SK-N-SH (cell line): ENCODE measurements around the gene TMEM213. TPM values are rescaled to one million over a fixed set of nuclear protein-coding genes. Genes with fewer than 3 reads are reported as not detected.

ENCODE experiments used
- CTCF ChIA-PET: fragments of 300-600, 350-600 bp; formaldehyde crosslinking; extraction: SDS; loops from one replicate; lab custom pipeline; 2021; lab: Yijun Ruan, JAX
- POLR2A ChIA-PET: fragments of 350-600 bp; sonication (Branson Sonifier 250); formaldehyde crosslinking; extraction: SDS; loops from one replicate; lab custom pipeline; 2020; ENCODE audit warnings: antibody characterized with exemption, inconsistent platforms; lab: Yijun Ruan, JAX
- DNase-seq: peaks from one replicate; pipeline ENCODE4 v3.0.0; 2012
- H2AFZ ChIP-seq: fragments of 200-600 bp; sonication (generic); 2 replicates; pipeline ENCODE4 v1.8.1; 2016; ENCODE audit warnings: antibody characterized with exemption, mild to moderate bottlenecking, low read depth
- H3F3A ChIP-seq: fragments of 200-600 bp; sonication (generic); replicated peaks from 2 replicates; pipeline ENCODE3; 2016; ENCODE audit warnings: antibody characterized with exemption, mild to moderate bottlenecking; ENCODE audit not compliant: insufficient read depth
- H3K27ac ChIP-seq, 2 experiments: fragments of 200-500 bp in 1 of 2; fragments of 200-600 bp in 1 of 2; sonication (Bioruptor generic) in 1 of 2; sonication (generic), shearing (Covaris generic) in 1 of 2; 2 replicates each; pipeline versions ENCODE4 v1.5.1 to v1.6.1; 2014 to 2016; ENCODE audit warnings: low read depth in 2 of 2, inconsistent platforms in 1 of 2, low read length in 1 of 2, mild to moderate bottlenecking in 1 of 2, mixed read lengths in 1 of 2
- H3K27me3 ChIP-seq: fragments of 200-600 bp; sonication (generic), shearing (Covaris generic); 2 replicates; pipeline ENCODE4 v1.6.1; 2016; ENCODE audit warnings: mixed run types; ENCODE audit not compliant: insufficient read depth
- H3K36me3 ChIP-seq, 2 experiments: fragments of 200-500 bp in 1 of 2; fragments of 200-600 bp in 1 of 2; sonication (Bioruptor generic) in 1 of 2; sonication (generic) in 1 of 2; replicated peaks in 1 of 2; 2 replicates each; pipeline versions ENCODE3 to v1.5.1; 2014 to 2016; ENCODE audit warnings: low read length in 1 of 2, mild to moderate bottlenecking in 1 of 2; ENCODE audit not compliant: insufficient read depth in 2 of 2, control insufficient read depth in 1 of 2
- H3K4me1 ChIP-seq, 2 experiments: fragments of 200-500 bp in 1 of 2; fragments of 200-600 bp in 1 of 2; sonication (Bioruptor generic) in 1 of 2; sonication (generic), shearing (Covaris generic) in 1 of 2; 2 replicates each; pipeline versions ENCODE4 v1.5.1 to v1.6.1; 2014 to 2016; ENCODE audit warnings: low read depth in 1 of 2, low read length in 1 of 2, mixed run types in 1 of 2; ENCODE audit not compliant: insufficient read depth in 2 of 2, control insufficient read depth in 1 of 2
- H3K4me2 ChIP-seq: fragments of 200-600 bp; sonication (generic), shearing (Covaris generic); 2 replicates; pipeline ENCODE4 v1.6.1; 2017; ENCODE audit warnings: mixed run types
- H3K4me3 ChIP-seq, 2 experiments: fragments of 200-500 bp in 1 of 2; fragments of 200-600 bp in 1 of 2; sonication (Bioruptor generic) in 1 of 2; sonication (generic), shearing (Covaris generic) in 1 of 2; 2 replicates each; pipeline versions ENCODE4 v1.5.1 to v1.8.1; 2014 to 2016; ENCODE audit warnings: low read depth in 2 of 2, inconsistent platforms in 1 of 2, low read length in 1 of 2, mild to moderate bottlenecking in 1 of 2, mixed read lengths in 1 of 2, moderate library complexity in 1 of 2
- H3K79me2 ChIP-seq: fragments of 200-600 bp; sonication (generic); 2 replicates; pipeline ENCODE4 v1.8.1; 2017; ENCODE audit warnings: mild to moderate bottlenecking; ENCODE audit not compliant: insufficient read depth
- H3K9ac ChIP-seq: fragments of 200-600 bp; sonication (generic); 2 replicates; pipeline ENCODE4 v1.6.1; 2017; ENCODE audit warnings: mixed run types
- H3K9me2 ChIP-seq: fragments of 200-600 bp; sonication (generic); 2 replicates; pipeline ENCODE4 v1.6.1; 2017; ENCODE audit warnings: mixed run types
- H3K9me3 ChIP-seq: fragments of 200-600 bp; sonication (generic); 2 replicates; pipeline ENCODE4 v1.6.1; 2017; ENCODE audit warnings: mixed run types, mild to moderate bottlenecking, moderate library complexity
- H4K20me1 ChIP-seq: fragments of 200-600 bp; sonication (generic); 2 replicates; pipeline ENCODE4 v1.6.1; 2017; ENCODE audit warnings: mild to moderate bottlenecking, mixed run types; ENCODE audit not compliant: insufficient read depth
- CHD2 ChIP-seq: fragments of 150-350 bp; IDR thresholded peaks from 2 replicates; pipeline ENCODE4 v1.6.1; 2018; ENCODE audit warnings: low read length; ENCODE audit not compliant: partially characterized antibody
- ELF1 ChIP-seq: IDR thresholded peaks from 2 replicates; pipeline ENCODE4 v1.4.0; 2012
- EP300 ChIP-seq, 2 experiments: IDR thresholded peaks; 2 replicates each; pipeline versions ENCODE4 v1.4.0 to v1.6.1; 2012; ENCODE audit warnings: borderline replicate concordance in 1 of 2, low read depth in 1 of 2, low read length in 1 of 2
- EZH2phosphoT487 ChIP-seq: fragments of 200-600 bp; sonication (generic); IDR thresholded peaks from 2 replicates; pipeline ENCODE4 v1.6.1; 2017; ENCODE audit warnings: low read depth, mixed run types, mild to moderate bottlenecking, antibody characterized with exemption, moderate library complexity, borderline replicate concordance
- GATA2 ChIP-seq: sonication (generic); formaldehyde crosslinking; IDR thresholded peaks from 2 replicates; pipeline ENCODE4 v1.5.0; 2020; ENCODE audit warnings: mild to moderate bottlenecking, missing genetic modification reagents
- JUND ChIP-seq: IDR thresholded peaks from 2 replicates; pipeline ENCODE4 v1.4.0; 2012
- NRF1 ChIP-seq: IDR thresholded peaks from 2 replicates; pipeline ENCODE4 v1.6.1; 2012; ENCODE audit warnings: low read depth, mild to moderate bottlenecking, low read length
- RAD21 ChIP-seq: IDR thresholded peaks from 2 replicates; pipeline ENCODE4 v1.6.1; 2012; ENCODE audit warnings: mild to moderate bottlenecking, low read length
- RCOR1 ChIP-seq: fragments of 150-350 bp; IDR thresholded peaks from 2 replicates; pipeline ENCODE4 v1.6.1; 2017; ENCODE audit warnings: antibody characterized with exemption, low read length
- RFX5 ChIP-seq: IDR thresholded peaks from 2 replicates; pipeline ENCODE4 v1.6.1; 2012; ENCODE audit warnings: mild to moderate bottlenecking, improper control_type of control experiment, low read length
- RXRA ChIP-seq: IDR thresholded peaks from 2 replicates; pipeline ENCODE4 v1.4.0; 2012; ENCODE audit warnings: low read depth, mild to moderate bottlenecking, borderline replicate concordance
- SIN3A ChIP-seq: IDR thresholded peaks from 2 replicates; pipeline ENCODE4 v1.6.1; 2012; ENCODE audit warnings: low read depth, mild to moderate bottlenecking, low read length, moderate library complexity, borderline replicate concordance
- TAF1 ChIP-seq: IDR thresholded peaks from 2 replicates; pipeline ENCODE4 v1.6.1; 2012; ENCODE audit warnings: low read depth, mild to moderate bottlenecking, low read length, moderate library complexity, borderline replicate concordance
- TCF12 ChIP-seq: IDR thresholded peaks from 2 replicates; pipeline ENCODE4 v1.4.0; 2012
- YY1 ChIP-seq: IDR thresholded peaks from 2 replicates; pipeline ENCODE4 v1.4.0; 2012; ENCODE audit warnings: low read depth, mild to moderate bottlenecking
- WGBS: methylation state at CpG from one replicate; pipeline ENCODE4 v1.1.6; 2017; ENCODE audit warnings: low lambda C conversion rate; 5-methylcytosine and 5-hydroxymethylcytosine counted together
- polyA plus RNA-seq, 3 experiments: library from polyadenylated mRNA; depleted of rRNA; stranded (reverse); fragments of >200 nt; gene quantifications; 2 replicates each; pipeline ENCODE4 v1.2.3, GENCODE V29; 2012
- TF ChIP-seq, protein P1 (sequence below): IDR thresholded peaks from 2 replicates; pipeline ENCODE4; 2012
- TF ChIP-seq, protein P2 (sequence below): IDR thresholded peaks from 2 replicates; pipeline ENCODE4 v1.6.1; 2012; ENCODE audit warnings: mild to moderate bottlenecking, low read depth, low read length, moderate library complexity
- TF ChIP-seq, protein P3 (sequence below): IDR thresholded peaks from 2 replicates; pipeline ENCODE4 v1.4.0; 2012; ENCODE audit warnings: low read depth, borderline replicate concordance
- TF ChIP-seq, protein P4 (sequence below): IDR thresholded peaks from 2 replicates; pipeline ENCODE4 v1.4.0; 2012; ENCODE audit warnings: low read depth, borderline replicate concordance
- TF ChIP-seq, protein P5 (sequence below): fragments of 150-350 bp; IDR thresholded peaks from 2 replicates; pipeline ENCODE4 v1.6.1; 2017; ENCODE audit warnings: antibody characterized with exemption, low read length, low read depth, borderline replicate concordance

TMEM213 gene
- polyA plus RNA-seq, 1 of the 3 experiments (the other 2 are of a cell fraction): not detected

DNA sequence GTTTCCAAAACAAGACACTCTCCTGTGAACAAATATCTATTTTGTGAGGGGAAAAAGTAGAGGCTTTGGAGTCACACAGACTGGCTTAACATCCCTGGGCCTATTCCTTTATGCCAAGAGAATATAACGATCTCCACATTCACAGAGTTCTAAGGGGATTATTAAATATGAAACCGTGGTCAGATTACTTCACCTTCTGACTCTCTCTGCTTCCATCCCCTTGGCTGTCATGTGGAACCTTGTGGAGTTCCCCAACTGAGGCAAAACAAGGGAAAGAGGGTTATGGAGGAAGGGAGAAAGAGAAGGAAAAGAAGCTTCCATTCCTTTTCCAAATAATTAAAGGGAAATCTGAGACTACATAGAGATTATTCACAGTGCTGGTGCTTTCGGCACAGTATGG is 55.7 kb downstream of the TMEM213 start:
- Histone ChIP-seq H3K36me3 (peaks cover 43 to 54% of the 10 kb centered on the region in 2 experiments), H3K4me1 (peaks cover 0 to 3% of the 10 kb centered on the region in 2 experiments; a peak in 2 of 4 replicates), H3K4me2 (no peak overlapping the region), H3K9ac (no peak overlapping the region), H3K9me3 (peaks cover 8% of the 10 kb centered on the region; the same call in 1 of the 2 replicates), H4K20me1 (no peaks in the 10 kb centered on the region), H3F3A (peaks cover 3% of the 10 kb centered on the region), H3K79me2 (no peaks in the 10 kb centered on the region), H3K27me3 (no peaks in the 10 kb centered on the region), H3K9me2 (no peaks in the 10 kb centered on the region), H3K27ac (no peak overlapping the region), H3K4me3 (no peak overlapping the region), H2AFZ (no peak overlapping the region)
- TF ChIP-seq RFX5: no peak
- TF ChIP-seq JUND: no peak
- TF ChIP-seq RXRA: no peak
- TF ChIP-seq CHD2: no peak
- TF ChIP-seq EZH2phosphoT487: no peak
- no peak for TF ChIP-seq TAF1
- TF ChIP-seq, protein P1, sequence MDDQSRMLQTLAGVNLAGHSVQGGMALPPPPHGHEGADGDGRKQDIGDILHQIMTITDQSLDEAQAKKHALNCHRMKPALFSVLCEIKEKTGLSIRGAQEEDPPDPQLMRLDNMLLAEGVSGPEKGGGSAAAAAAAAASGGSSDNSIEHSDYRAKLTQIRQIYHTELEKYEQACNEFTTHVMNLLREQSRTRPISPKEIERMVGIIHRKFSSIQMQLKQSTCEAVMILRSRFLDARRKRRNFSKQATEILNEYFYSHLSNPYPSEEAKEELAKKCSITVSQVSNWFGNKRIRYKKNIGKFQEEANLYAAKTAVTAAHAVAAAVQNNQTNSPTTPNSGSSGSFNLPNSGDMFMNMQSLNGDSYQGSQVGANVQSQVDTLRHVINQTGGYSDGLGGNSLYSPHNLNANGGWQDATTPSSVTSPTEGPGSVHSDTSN: no peak
- no peak for TF ChIP-seq TCF12
- TF ChIP-seq, protein P2, sequence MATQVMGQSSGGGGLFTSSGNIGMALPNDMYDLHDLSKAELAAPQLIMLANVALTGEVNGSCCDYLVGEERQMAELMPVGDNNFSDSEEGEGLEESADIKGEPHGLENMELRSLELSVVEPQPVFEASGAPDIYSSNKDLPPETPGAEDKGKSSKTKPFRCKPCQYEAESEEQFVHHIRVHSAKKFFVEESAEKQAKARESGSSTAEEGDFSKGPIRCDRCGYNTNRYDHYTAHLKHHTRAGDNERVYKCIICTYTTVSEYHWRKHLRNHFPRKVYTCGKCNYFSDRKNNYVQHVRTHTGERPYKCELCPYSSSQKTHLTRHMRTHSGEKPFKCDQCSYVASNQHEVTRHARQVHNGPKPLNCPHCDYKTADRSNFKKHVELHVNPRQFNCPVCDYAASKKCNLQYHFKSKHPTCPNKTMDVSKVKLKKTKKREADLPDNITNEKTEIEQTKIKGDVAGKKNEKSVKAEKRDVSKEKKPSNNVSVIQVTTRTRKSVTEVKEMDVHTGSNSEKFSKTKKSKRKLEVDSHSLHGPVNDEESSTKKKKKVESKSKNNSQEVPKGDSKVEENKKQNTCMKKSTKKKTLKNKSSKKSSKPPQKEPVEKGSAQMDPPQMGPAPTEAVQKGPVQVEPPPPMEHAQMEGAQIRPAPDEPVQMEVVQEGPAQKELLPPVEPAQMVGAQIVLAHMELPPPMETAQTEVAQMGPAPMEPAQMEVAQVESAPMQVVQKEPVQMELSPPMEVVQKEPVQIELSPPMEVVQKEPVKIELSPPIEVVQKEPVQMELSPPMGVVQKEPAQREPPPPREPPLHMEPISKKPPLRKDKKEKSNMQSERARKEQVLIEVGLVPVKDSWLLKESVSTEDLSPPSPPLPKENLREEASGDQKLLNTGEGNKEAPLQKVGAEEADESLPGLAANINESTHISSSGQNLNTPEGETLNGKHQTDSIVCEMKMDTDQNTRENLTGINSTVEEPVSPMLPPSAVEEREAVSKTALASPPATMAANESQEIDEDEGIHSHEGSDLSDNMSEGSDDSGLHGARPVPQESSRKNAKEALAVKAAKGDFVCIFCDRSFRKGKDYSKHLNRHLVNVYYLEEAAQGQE: no peak
- TF ChIP-seq, protein P3, sequence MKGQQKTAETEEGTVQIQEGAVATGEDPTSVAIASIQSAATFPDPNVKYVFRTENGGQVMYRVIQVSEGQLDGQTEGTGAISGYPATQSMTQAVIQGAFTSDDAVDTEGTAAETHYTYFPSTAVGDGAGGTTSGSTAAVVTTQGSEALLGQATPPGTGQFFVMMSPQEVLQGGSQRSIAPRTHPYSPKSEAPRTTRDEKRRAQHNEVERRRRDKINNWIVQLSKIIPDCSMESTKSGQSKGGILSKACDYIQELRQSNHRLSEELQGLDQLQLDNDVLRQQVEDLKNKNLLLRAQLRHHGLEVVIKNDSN: no peak
- TF ChIP-seq ELF1: no peak
- no peak for TF ChIP-seq GATA2
- no peak for TF ChIP-seq RAD21
- no peak for TF ChIP-seq NRF1
- TF ChIP-seq, protein P4, sequence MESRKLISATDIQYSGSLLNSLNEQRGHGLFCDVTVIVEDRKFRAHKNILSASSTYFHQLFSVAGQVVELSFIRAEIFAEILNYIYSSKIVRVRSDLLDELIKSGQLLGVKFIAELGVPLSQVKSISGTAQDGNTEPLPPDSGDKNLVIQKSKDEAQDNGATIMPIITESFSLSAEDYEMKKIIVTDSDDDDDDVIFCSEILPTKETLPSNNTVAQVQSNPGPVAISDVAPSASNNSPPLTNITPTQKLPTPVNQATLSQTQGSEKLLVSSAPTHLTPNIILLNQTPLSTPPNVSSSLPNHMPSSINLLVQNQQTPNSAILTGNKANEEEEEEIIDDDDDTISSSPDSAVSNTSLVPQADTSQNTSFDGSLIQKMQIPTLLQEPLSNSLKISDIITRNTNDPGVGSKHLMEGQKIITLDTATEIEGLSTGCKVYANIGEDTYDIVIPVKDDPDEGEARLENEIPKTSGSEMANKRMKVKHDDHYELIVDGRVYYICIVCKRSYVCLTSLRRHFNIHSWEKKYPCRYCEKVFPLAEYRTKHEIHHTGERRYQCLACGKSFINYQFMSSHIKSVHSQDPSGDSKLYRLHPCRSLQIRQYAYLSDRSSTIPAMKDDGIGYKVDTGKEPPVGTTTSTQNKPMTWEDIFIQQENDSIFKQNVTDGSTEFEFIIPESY: no peak
- TF ChIP-seq RCOR1: no peak
- TF ChIP-seq, protein P5, sequence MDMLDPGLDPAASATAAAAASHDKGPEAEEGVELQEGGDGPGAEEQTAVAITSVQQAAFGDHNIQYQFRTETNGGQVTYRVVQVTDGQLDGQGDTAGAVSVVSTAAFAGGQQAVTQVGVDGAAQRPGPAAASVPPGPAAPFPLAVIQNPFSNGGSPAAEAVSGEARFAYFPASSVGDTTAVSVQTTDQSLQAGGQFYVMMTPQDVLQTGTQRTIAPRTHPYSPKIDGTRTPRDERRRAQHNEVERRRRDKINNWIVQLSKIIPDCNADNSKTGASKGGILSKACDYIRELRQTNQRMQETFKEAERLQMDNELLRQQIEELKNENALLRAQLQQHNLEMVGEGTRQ: no peak
- TF ChIP-seq YY1: no peak
- no peak for TF ChIP-seq EP300 (IDR thresholded peaks at IDR 0.05; ENCODE audit: borderline replicate concordance in 1 of 2, low read depth in 1 of 2, low read length in 1 of 2)
- no peak for TF ChIP-seq SIN3A
- WGBS: 85% methylated on average over 3 of the region's 3 CpGs
- POLR2A ChIA-PET: no interaction called here
- no peak for DNase-seq
- CTCF ChIA-PET: interaction anchor here (1.1 to 2.0 kb wide), 4 partner anchors 13 to 692 kb away, joined by 3 to 5 read pairs (median 4); no protein-coding TSS in a partner anchor
